DMS53 (cell line): ENCODE results near the gene MMEL1.
A peak's percentile ranks its signal among the peaks of the same experiment; 100 is the strongest.
"Not testable (repeated sequence)": the region's sequence is repeated elsewhere in the genome, so short reads cannot be mapped to it uniquely, and the experiment has no call there.

Source experiments
- DNase-seq: peaks from one replicate; lab custom pipeline; 2025; lab: John Stamatoyannopoulos, UW

The MMEL1 gene

DNA sequence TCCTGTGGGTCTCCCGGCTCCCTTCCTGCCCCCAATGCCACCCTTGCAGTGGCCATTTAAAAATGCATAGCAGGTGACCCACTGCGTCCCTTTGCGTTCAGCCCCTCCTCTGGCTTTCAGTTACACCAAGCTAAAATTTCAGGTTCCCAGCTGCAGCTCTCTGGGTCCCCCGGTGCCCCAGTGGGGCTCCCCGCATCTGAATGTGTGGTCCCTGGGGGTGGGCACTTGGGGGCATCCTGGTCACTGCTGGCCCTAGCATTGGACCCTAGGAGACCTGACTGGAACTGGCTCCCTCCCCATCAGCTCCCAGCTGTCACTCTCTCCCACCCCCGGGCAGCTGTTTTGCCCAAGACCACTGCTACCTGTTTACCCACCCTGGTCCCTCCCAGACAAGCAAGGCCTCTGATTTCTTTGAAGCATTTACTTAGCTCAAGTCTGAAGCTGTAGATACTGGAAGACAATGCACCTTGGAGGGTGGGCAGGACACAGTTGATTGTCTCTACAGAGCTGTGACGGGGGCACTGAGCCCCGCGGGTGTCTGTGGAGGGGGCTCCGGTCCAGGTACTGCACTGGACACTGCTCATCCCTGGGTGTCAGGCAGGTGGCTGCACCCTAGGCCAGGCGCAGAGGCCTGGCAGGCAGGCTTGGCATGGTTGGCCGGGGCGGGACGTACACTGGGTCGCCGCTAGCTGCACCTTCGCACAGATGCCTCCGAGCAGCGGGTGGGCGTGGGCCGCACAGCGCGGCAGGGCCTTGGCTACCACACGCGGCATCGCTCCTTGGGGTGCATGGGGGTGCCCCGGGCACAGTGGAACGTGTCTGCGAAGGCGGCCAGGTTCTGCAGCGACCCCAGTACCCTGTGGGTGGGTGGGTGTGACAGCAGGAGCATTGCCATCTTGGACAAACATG, 42.3 kb downstream of the MMEL1 start:
- no peak for DNase-seq

GRCh38 chr1:2589431-2590232, 43.2 kb downstream of the MMEL1 start:
- no peak for DNase-seq

DNA sequence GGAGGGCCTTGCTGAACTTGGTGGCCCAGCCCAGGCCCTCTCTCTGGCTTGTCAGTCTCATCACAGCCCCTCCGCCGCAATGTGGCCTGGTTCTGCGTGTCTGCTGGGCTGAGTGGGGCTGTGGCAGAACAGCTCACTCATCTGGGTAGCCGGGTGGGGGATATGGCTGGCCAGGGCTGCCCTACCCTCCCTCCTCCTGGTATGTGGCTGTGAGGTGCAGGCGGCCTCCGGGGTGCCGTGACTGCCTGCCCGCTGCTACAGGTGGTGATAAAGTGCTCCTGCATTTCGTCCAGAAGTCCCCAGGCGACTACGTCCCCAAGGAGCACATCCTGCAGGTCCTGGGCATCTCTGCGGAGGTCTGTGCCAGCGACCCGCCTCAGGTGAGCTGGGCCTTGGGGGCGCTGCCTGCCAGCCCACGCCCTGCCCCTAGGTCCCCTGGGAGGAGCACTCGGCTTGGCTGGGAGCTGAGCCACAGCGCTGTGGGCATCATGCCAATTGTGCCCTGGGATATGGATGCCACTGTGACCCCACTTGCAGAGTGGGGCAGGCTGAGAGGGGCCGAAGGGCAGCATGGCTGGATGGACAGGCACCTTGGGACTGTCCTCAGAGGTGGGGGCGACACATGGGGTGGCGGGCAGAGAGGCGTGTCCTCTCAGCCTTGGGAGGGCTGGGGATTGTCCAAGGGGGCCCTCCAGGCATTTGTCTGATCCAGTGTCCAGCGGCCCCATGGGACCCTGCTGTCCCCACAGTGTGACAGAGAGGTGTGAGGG, 44.0 kb downstream of the MMEL1 start:
- DNase-seq, result no peak

- DNase-seq, result no peak
Measured at GRCh38 chr1:2587860-2588571, 44.8 kb downstream of the MMEL1 start.

- peak; percentile 51 for DNase-seq
Measured at GRCh38 chr1:2587071-2587859, 45.6 kb downstream of the MMEL1 start.

DNA sequence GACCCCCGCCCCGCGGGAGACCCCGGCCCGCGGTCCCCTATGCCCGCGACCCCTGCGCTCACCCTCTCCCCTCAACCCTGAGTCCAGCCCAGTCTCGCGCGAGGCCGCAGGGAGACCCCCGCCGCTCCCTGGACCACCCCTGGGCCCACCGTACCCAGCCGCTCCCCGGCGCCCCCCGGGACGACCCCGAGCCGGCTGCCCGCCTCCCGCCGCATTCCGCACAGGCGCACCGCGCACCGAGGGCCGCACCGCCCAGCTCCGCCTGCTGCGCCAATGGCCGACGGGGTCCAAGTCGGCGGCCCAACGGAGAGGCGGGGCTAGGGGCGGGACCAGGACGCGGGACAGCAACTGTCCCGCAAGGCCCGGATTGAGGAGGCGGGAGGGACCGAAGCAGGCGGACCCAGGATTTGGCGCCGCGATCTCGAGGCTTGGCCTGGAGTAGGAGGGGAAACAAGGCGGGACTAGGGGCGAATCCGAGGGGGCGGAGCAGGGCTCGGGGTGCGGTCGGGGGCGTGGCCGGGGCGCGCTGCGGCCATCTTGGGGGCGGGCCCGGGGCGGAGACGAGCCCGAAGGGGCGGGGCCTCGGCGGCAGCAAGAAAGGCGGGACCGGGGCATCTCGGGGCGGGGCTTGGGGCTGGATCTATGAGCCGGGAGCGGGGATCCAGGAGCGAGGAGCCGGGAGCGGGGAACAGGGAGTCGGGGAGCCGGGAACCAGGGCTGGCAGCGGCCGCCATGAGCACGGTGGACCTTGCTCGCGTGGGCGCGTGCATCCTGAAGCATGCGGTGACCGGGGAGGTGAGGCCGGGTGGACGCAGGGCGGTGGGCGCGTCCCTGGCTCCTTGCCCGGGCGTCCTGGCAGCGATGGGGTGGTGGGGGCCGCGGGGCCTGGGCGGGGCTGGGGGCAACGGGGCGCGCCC, 46.4 kb downstream of the MMEL1 start, which contains the start of gene PRXL2B:
TSS of gene PRXL2B (plus strand) at position 624 of the 917 bp plus-strand sequence. CDS start at position 733, 109 bp downstream.
- DNase-seq, result peak; percentile 98

DNA sequence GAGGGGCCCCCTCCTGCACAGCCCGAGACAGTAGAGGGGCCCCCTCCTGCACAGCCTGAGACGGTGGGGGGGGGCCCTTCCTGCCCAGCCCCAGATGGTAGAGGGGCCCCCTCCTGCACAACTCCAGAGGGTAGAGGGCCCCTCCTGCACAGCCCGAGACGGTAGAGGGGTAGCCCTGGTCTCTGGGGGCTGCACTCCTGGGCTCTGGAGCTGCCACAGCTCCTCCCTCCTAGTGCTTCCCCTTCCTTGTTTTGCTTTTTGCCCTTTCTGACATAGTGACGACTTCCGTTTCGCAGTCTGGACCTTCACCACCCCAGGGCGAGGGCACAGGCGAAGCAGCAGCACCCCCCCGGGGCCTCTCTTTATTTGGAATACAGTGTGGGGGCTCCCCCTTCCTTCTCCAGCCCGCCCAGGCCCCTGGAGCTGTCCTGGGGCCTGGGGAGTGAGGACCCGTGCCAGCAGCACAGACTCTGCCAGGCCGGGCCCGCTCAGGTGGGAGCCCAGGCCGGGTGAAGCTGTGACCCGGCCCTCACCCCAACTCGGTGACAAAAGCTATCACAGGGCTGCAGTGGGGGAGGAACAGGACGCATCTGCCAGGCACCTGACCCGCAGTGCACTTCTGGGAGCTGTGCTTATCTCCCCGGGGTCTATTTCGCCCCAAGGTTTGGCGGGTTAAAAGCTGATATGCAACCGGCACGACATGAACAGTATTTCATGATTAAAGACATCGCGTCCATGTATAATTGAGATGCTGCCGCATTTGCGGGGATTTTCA, 47.3 kb downstream of the MMEL1 start:
- DNase-seq, result peak; percentile 56

GRCh38 chr1:2584686-2585317, 48.0 kb downstream of the MMEL1 start:
- DNase-seq, result no peak

GRCh38 chr1:2583871-2584351, 48.9 kb downstream of the MMEL1 start:
- peak; percentile 78 for DNase-seq

DNA sequence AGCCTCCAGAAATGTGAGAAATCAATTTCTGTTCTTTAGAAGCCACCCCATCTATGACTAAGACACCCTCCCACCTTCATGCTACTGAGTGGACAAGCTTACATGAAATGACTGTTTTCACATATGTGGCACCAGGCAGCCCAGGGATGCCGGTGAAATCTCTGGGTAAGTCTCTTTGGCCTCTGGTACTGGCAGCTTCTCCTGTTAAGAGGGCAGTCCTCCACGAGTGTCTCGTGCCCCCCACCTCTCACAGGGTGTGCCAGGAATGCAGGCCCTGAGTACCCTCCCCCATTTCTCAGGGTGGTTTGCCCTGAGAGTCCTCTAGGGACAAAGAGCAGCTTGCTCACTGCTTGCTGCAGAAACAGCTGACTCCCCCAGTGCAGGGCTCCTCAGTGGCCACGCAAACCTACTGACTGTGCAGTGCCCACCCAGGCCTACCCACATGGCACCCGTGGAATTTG, 49.5 kb downstream of the MMEL1 start:
- DNase-seq, result peak; percentile 16

GRCh38 chr1:2582391-2582790, 50.4 kb downstream of the MMEL1 start:
- DNase-seq, result no peak

DNA sequence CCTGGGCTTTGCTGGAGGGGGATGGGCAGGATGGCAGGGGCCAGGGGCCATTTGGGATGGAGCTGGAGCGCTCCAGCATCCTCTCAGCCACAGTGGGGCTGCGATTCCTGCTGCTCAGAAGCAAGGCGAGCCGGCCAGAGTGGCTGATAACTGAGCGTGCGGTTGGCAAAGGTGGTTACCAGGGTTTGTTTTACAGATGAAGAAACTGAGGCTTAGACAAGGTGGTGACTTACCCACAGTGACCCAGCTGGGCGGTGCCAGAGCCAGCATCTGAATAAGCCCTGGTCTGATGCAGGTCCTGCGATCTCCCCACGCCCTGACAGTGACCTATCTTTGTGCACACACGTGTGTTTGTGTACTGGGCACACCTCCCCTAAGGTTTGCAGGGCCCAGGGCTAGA, 52.1 kb downstream of the MMEL1 start:
- DNase-seq, result no peak

- DNase-seq, result no peak
Measured at GRCh38 chr1:2578758-2579118, 54.1 kb downstream of the MMEL1 start.

DNA sequence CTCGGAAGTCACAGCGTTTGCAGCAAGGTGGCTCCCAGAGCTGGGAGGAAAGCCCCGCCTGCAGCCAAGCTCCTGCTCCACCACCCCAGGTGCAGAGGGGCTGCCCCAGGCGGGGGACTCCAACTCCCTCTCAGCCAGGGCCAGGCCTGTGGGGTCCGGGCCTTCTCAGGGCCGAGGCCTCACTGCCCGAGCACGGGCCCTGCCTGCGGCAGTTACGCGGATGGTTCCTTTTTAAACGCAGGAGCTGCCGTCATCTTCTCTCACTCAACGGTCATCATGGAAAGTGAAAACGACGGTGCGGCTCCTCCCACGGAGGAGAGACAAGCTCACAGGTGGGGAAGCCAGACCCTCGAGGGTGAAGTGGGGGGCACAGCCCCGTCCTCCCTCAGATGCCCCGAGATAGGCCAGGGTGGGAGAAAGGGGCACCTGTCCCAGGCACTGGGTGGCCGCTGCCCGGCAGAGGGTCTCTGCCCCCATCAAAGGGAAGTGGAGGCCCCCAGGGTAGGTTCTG, 55.2 kb downstream of the MMEL1 start:
- DNase-seq, result not testable (repeated sequence)

DNA sequence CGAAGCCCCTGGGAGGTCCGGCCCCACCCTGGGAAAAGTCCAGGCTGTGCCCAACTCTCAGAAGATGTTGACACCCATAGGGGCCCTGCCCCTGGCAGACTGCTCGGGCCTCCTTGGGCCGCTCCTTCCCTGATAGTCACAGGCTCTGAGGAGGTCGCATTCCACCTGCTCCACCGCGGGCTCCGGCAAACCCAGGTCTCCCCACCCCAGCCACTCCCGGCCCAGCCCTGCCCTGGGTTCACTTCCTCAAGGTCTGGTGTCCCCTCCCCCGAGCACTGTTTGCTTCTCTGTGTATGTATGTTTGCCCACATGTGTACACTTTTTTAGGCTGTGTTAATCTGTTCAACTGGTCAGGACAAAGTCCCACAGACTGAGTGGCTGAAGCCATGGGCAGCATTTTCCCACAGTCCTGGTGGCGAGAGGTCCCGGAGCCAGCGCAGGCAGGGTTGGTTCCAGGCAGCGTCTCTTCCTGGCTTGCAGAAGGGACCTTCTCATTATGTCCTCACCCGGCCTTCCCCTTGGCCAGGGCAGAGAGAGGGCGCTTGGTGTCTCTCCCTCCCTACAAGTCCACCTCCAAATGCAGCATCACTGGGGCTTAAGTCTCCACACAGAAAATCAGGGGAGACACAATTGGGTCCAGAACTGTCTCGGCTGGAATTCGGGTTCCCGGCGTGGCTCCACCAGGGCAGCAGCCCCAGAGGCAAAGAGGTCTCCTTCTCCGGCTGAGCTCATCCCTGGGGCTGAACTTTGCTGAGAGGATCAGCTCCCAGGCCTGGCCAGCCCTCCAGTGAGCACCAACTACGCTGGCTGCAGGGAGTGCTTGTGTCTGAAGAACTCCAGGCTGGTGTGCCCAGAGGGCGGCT, 56.8 kb downstream of the MMEL1 start:
- DNase-seq, result no peak

DNA sequence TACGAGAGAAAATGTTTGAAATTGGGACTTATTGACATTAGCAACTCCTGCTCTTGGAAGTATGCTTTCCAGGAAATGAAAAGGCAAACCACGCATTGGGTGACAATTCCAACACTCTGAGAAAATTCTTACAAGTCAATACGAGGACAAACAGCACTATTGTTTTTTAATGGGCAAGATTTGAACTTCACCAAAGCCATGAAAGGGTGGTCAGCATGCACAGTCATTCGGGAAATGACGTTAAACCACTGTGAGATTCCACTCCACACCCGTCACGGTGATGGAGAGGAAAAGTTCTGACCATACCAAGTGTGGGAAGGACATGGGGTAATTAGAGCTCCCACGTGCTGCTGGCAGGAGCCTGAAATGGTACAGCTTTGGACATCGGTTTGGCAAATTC, 58.5 kb downstream of the MMEL1 start:
- no peak for DNase-seq
